HG03045 (cell line): ENCODE data around the gene KRTAP10-2.
"Not testable (repeated sequence)": the region's sequence is repeated elsewhere in the genome, so short reads cannot be mapped to it uniquely, and the experiment has no call there.

Experiments
- ATAC-seq: cut with Tn5 transposase; IDR thresholded peaks from one replicate; pipeline ENCODE4 v1.9.1; 2021; ENCODE audit warnings: mild to moderate bottlenecking, moderate library complexity; ENCODE audit not compliant: unreplicated experiment

The KRTAP10-2 gene

GRCh38 chr21:44551340-44551961, at the start of gene KRTAP10-2:
Gene KRTAP10-2 (minus strand): TSS chr21:44551505. CDS start chr21:44551458, 47 bp downstream.
- no peak for ATAC-seq

- ATAC-seq: not testable (repeated sequence)
Measured at GRCh38 chr21:44601091-44601490, 49.8 kb upstream of the KRTAP10-2 start.

- ATAC-seq: not testable (repeated sequence)
Measured at GRCh38 chr21:44600118-44600978, 49.0 kb upstream of the KRTAP10-2 start, which contains the start of gene KRTAP10-7. Gene KRTAP10-7 (plus strand): TSS chr21:44600597. CDS start chr21:44600622, 25 bp downstream.

- ATAC-seq: no peak
Measured at GRCh38 chr21:44599264-44600029, 48.1 kb upstream of the KRTAP10-2 start.

GRCh38 chr21:44598061-44598460, 46.8 kb upstream of the KRTAP10-2 start:
- ATAC-seq: no peak

- ATAC-seq: no peak
Measured at GRCh38 chr21:44596068-44596725, 44.9 kb upstream of the KRTAP10-2 start.

- ATAC-seq: no peak
Measured at GRCh38 chr21:44595524-44595923, 44.2 kb upstream of the KRTAP10-2 start.

- no peak for ATAC-seq
Measured at GRCh38 chr21:44594406-44594916, 43.2 kb upstream of the KRTAP10-2 start.

GRCh38 chr21:44593598-44594405, 42.5 kb upstream of the KRTAP10-2 start:
- no peak for ATAC-seq

GRCh38 chr21:44592446-44593311, 41.4 kb upstream of the KRTAP10-2 start, which contains the start of gene KRTAP10-6:
Gene KRTAP10-6 (minus strand): TSS chr21:44592505. CDS start chr21:44592484, 21 bp downstream.
- ATAC-seq: no peak

- not testable (repeated sequence) for ATAC-seq
Measured at GRCh38 chr21:44591801-44592130, 40.5 kb upstream of the KRTAP10-2 start.

GRCh38 chr21:44590897-44591800, 39.8 kb upstream of the KRTAP10-2 start:
- ATAC-seq: not testable (repeated sequence)

GRCh38 chr21:44590311-44590721, 39.0 kb upstream of the KRTAP10-2 start:
- ATAC-seq: no peak

- no peak for ATAC-seq
Measured at GRCh38 chr21:44589586-44590305, 38.4 kb upstream of the KRTAP10-2 start.

- ATAC-seq: no peak
Measured at GRCh38 chr21:44589094-44589493, 37.8 kb upstream of the KRTAP10-2 start.

GRCh38 chr21:44585892-44586291, 34.6 kb upstream of the KRTAP10-2 start:
- no peak for ATAC-seq

GRCh38 chr21:44583800-44584147, 32.5 kb upstream of the KRTAP10-2 start:
- no peak for ATAC-seq
